ENCODE results near the gene EIF4G2. TPM values are rescaled to one million over a fixed set of nuclear protein-coding genes. Genes with fewer than 3 reads are reported as not detected.

EIF4G2 gene
- total RNA-seq, 1 donor from 2014 or later, result 1,220 TPM

DNA sequence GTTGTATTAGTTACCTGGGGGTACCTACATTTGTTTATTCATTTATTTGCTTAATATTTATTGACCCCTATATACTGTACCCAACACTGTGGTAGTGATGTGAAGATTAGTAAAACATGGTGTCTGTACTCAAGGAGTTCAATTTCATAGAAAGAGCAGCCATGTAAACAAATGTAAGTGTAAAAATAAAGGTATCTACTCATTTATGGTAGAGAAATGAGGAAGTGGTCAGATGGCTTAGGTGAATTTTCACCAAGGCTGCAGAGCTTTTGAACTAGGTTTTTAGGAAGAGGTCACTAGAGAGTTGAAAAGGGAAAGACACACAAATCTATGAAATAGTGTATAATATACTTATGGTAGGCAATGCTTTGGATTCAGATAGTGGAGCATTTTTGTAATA lies 46.5 kb downstream of the EIF4G2 start:
- TF ChIP-seq, protein P1, sequence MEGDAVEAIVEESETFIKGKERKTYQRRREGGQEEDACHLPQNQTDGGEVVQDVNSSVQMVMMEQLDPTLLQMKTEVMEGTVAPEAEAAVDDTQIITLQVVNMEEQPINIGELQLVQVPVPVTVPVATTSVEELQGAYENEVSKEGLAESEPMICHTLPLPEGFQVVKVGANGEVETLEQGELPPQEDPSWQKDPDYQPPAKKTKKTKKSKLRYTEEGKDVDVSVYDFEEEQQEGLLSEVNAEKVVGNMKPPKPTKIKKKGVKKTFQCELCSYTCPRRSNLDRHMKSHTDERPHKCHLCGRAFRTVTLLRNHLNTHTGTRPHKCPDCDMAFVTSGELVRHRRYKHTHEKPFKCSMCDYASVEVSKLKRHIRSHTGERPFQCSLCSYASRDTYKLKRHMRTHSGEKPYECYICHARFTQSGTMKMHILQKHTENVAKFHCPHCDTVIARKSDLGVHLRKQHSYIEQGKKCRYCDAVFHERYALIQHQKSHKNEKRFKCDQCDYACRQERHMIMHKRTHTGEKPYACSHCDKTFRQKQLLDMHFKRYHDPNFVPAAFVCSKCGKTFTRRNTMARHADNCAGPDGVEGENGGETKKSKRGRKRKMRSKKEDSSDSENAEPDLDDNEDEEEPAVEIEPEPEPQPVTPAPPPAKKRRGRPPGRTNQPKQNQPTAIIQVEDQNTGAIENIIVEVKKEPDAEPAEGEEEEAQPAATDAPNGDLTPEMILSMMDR (IDR thresholded peaks at IDR 0.05; ENCODE audit: unreplicated experiment), result no peak
- H3K9me3 Mint-ChIP-seq, result no peaks in the 10 kb centered on the region
- H3K27ac Mint-ChIP-seq, result no peak overlapping the region
- H3K27me3 Mint-ChIP-seq (ENCODE audit: low read depth), result no peaks in the 10 kb centered on the region
- H3K4me1 Mint-ChIP-seq, result no peaks in the 10 kb centered on the region
- H3K36me3 Mint-ChIP-seq, result peaks cover 21% of the 10 kb centered on the region
- DNase-seq (ENCODE audit: low spot score in 2 of 2, unreplicated experiment in 2 of 2), result no peak
- H3K4me3 Mint-ChIP-seq, result no peak overlapping the region

GRCh38 chr11:10761085-10761698 lies 47.5 kb downstream of the EIF4G2 start:
- H3K27me3 Mint-ChIP-seq (ENCODE audit: low read depth), result no peaks in the 10 kb centered on the region
- no peaks in the 10 kb centered on the region for H3K4me1 Mint-ChIP-seq
- no peak overlapping the region for H3K27ac Mint-ChIP-seq
- no peaks in the 10 kb centered on the region for H3K9me3 Mint-ChIP-seq
- peaks cover 15% of the 10 kb centered on the region for H3K36me3 Mint-ChIP-seq
- H3K4me3 Mint-ChIP-seq, result no peak overlapping the region
- TF ChIP-seq, protein P1 (IDR thresholded peaks at IDR 0.05; ENCODE audit: unreplicated experiment), result no peak
- no peak for DNase-seq (ENCODE audit: low spot score in 2 of 2, unreplicated experiment in 2 of 2)

DNA sequence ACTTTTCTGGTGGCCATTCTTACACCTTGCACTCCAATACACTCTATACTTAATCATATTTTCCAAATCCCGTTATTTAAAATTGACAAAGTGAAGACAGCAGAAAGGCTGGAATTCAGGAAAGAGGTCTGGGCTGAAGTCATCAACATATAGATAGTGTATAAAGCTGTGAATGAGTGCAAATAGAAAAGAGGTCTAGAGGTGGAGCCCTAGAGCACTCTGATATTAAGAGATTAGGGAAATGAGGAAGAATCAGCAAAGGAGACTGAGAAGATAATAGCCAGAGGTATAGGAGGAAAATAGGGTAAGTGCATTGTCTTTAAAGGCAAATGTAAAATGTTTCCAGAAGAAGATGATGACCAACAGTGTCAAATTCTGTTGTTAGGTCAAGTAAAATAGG lies 49.8 kb downstream of the EIF4G2 start:
- DNase-seq (ENCODE audit: low spot score in 2 of 2, unreplicated experiment in 2 of 2), result no peak
- Mint-ChIP-seq H3K4me1 (no peaks in the 10 kb centered on the region), H3K36me3 (peaks cover 16% of the 10 kb centered on the region), H3K27ac (no peak overlapping the region), H3K4me3 (no peak overlapping the region), H3K27me3 (ENCODE audit: low read depth) (no peaks in the 10 kb centered on the region), H3K9me3 (no peaks in the 10 kb centered on the region)
- TF ChIP-seq, protein P1 (IDR thresholded peaks at IDR 0.05; ENCODE audit: unreplicated experiment), result no peak

- H3K27ac Mint-ChIP-seq, result no peak overlapping the region
Observed at GRCh38 chr11:10752486-10752885, 56.2 kb downstream of the EIF4G2 start.

DNA sequence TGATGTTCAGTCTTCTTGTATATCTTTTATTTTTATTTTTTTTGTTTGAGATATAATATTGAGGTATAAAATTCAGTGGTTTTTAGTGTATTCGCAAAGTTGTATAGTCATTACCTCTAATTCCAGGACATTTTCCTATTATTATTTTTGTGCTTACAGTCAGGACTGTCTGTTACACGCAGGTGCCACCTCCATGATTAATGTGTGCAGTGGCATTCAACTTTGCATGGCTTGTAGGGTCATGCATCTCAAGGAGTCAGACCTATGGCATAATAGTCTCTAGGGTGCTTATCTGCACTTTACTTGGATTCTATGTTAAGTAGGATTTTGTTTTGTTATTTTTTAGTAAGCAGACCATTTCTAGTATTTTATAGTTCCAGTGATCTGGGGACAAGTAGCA lies 56.7 kb downstream of the EIF4G2 start:
- H3K4me3 Mint-ChIP-seq, result peak overlapping the region; percentile 94
- TF ChIP-seq, protein P1 (IDR thresholded peaks at IDR 0.05; ENCODE audit: unreplicated experiment), result no peak
- H3K27ac Mint-ChIP-seq, result peak overlapping the region; percentile 97
- no peaks in the 10 kb centered on the region for H3K27me3 Mint-ChIP-seq (ENCODE audit: low read depth)
- peaks cover 11% of the 10 kb centered on the region for H3K36me3 Mint-ChIP-seq
- H3K9me3 Mint-ChIP-seq, result no peaks in the 10 kb centered on the region
- peaks cover 12% of the 10 kb centered on the region for H3K4me1 Mint-ChIP-seq
- DNase-seq (ENCODE audit: low spot score in 2 of 2, unreplicated experiment in 2 of 2), result no peak

More at GRCh38 chr11:10752486-10752885, 56.2 kb downstream of the EIF4G2 start:
- no peak for DNase-seq (ENCODE audit: low spot score in 2 of 2, unreplicated experiment in 2 of 2)
- TF ChIP-seq, protein P1 (IDR thresholded peaks at IDR 0.05; ENCODE audit: unreplicated experiment), result no peak
- peaks cover 12% of the 10 kb centered on the region for H3K4me1 Mint-ChIP-seq
- H3K27me3 Mint-ChIP-seq (ENCODE audit: low read depth), result no peaks in the 10 kb centered on the region
- H3K36me3 Mint-ChIP-seq, result peaks cover 11% of the 10 kb centered on the region
- H3K4me3 Mint-ChIP-seq, result peak overlapping the region; percentile 94
- H3K9me3 Mint-ChIP-seq, result no peaks in the 10 kb centered on the region

DNA sequence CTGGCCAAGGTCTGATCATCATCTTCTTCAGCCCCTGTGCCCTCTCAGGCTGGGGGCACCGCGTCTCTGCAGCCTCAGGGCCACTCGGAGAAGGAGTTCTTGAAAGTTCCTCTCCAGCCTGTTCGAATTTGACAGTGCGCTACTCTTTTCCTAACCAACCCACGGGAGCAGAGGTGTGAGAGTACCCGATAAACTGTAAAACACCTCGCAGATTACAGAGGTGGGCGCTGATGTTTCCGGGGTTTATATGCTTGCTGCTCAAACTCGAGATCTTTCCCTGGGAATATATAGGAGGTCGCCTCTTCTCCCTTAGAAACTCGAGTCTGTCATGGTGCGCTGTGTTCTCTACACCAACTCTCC lies 57.2 kb downstream of the EIF4G2 start:
- Mint-ChIP-seq H3K4me3 (peak overlapping the region; percentile 94), H3K4me1 (peaks cover 12% of the 10 kb centered on the region), H3K9me3 (no peaks in the 10 kb centered on the region), H3K27me3 (ENCODE audit: low read depth) (no peaks in the 10 kb centered on the region), H3K36me3 (peaks cover 11% of the 10 kb centered on the region), H3K27ac (peak overlapping the region; percentile 97)
- TF ChIP-seq, protein P1 (IDR thresholded peaks at IDR 0.05; ENCODE audit: unreplicated experiment), result no peak
- DNase-seq (ENCODE audit: low spot score in 2 of 2, unreplicated experiment in 2 of 2), result no peak

Measured in mesothelial cell of epicardium (in vitro differentiated cells).